WTC11 (cell line): ENCODE measurements around the gene HPSE. TPM values are rescaled to one million over a fixed set of nuclear protein-coding genes. Genes with fewer than 3 reads are reported as not detected.
A peak's percentile ranks its signal among the peaks of the same experiment; 100 is the strongest.

Source experiments
- ATAC-seq: fragments of 200-7000 bp; cut with Tn5 transposase; 2 replicates; pipeline ENCODE4 v1.10.0; 2021; ENCODE audit warnings: mild to moderate bottlenecking, moderate library complexity
- CTCF ChIA-PET: fragments of 300-600 bp; sonication (Branson Sonifier 250); formaldehyde crosslinking; loops from one replicate; lab custom pipeline; 2021; ENCODE audit warnings: antibody characterized with exemption; lab: Charles Lee
- POLR2A ChIA-PET: fragments of 350-600 bp; sonication (Branson Sonifier 250); formaldehyde crosslinking; loops from one replicate; lab custom pipeline; 2021; ENCODE audit warnings: antibody characterized with exemption; lab: Charles Lee
- DNase-seq: peaks from one replicate; pipeline ENCODE4 v3.0.0; 2021; ENCODE audit warnings: low spot score
- H3K27ac Mint-ChIP-seq: 2 replicates; pipeline ENCODE4 v1.8.0; 2021; ENCODE audit warnings: mixed read lengths
- H3K27me3 Mint-ChIP-seq: 2 replicates; pipeline ENCODE4 v1.8.0; 2021; ENCODE audit warnings: low read depth, mild to moderate bottlenecking, moderate library complexity, mixed read lengths
- H3K36me3 Mint-ChIP-seq: 2 replicates; pipeline ENCODE4 v1.8.0; 2021; ENCODE audit warnings: mixed read lengths
- H3K4me1 Mint-ChIP-seq: 2 replicates; pipeline ENCODE4 v1.8.0; 2022; ENCODE audit warnings: mixed read lengths
- H3K4me3 Mint-ChIP-seq: 2 replicates; pipeline ENCODE4 v1.8.0; 2021; ENCODE audit warnings: mild to moderate bottlenecking, moderate library complexity, mixed read lengths
- H3K9me3 Mint-ChIP-seq: 2 replicates; pipeline ENCODE4 v1.8.0; 2021; ENCODE audit warnings: mixed read lengths
- ATF2 ChIP-seq: sonication (generic); formaldehyde crosslinking; IDR thresholded peaks from 2 replicates; pipeline ENCODE4 v1.8.1; 2022; ENCODE audit warnings: low read depth, missing genetic modification reagents, borderline replicate concordance
- ATF3 ChIP-seq: sonication (generic); formaldehyde crosslinking; conservative IDR thresholded peaks from 2 replicates; pipeline ENCODE4 v1.8.1; 2022; ENCODE audit warnings: mild to moderate bottlenecking, missing genetic modification reagents
- ATF6 ChIP-seq: sonication (generic); formaldehyde crosslinking; IDR thresholded peaks from 2 replicates; pipeline ENCODE4 v1.8.1; 2023; ENCODE audit warnings: mild to moderate bottlenecking, missing genetic modification reagents
- CREB1 ChIP-seq: sonication (generic); formaldehyde crosslinking; IDR thresholded peaks from 2 replicates; pipeline ENCODE4 v1.8.0; 2023; ENCODE audit warnings: mild to moderate bottlenecking, missing genetic modification reagents
- ELF4 ChIP-seq: sonication (generic); formaldehyde crosslinking; IDR thresholded peaks from 2 replicates; pipeline ENCODE4 v1.8.1; 2022; ENCODE audit warnings: low read depth, mild to moderate bottlenecking, moderate library complexity, missing genetic modification reagents
- ERG ChIP-seq: fragments of 250-450 bp; sonication (Bioruptor Pico); IDR thresholded peaks from 2 replicates; pipeline ENCODE4 v1.8.0; 2021; ENCODE audit warnings: mild to moderate bottlenecking
- JAZF1 ChIP-seq: fragments of 250-450 bp; sonication (Bioruptor Pico); IDR thresholded peaks from 2 replicates; pipeline ENCODE4 v1.9.0; 2021; ENCODE audit warnings: moderate library complexity, mild to moderate bottlenecking, inconsistent platforms
- MAX ChIP-seq: sonication (generic); formaldehyde crosslinking; IDR thresholded peaks from 2 replicates; pipeline ENCODE4 v1.8.0; 2022; ENCODE audit warnings: mild to moderate bottlenecking, missing genetic modification reagents
- NFYB ChIP-seq: sonication (generic); formaldehyde crosslinking; conservative IDR thresholded peaks from 2 replicates; pipeline ENCODE4 v1.8.0; 2022; ENCODE audit warnings: low read depth, missing genetic modification reagents
- NR3C1 ChIP-seq: sonication (generic); formaldehyde crosslinking; conservative IDR thresholded peaks from 2 replicates; pipeline ENCODE4 v1.8.1; 2023; ENCODE audit warnings: low read depth, mild to moderate bottlenecking, missing genetic modification reagents
- PRDM15 ChIP-seq: sonication (generic); formaldehyde crosslinking; IDR thresholded peaks from 2 replicates; pipeline ENCODE4 v1.8.0; 2022; ENCODE audit warnings: missing genetic modification reagents
- PRRX2 ChIP-seq: fragments of 250-450 bp; sonication (Bioruptor Pico); IDR thresholded peaks from 2 replicates; pipeline ENCODE4 v1.8.0; 2021; ENCODE audit warnings: mild to moderate bottlenecking
- TCF7 ChIP-seq: sonication (generic); formaldehyde crosslinking; IDR thresholded peaks from 2 replicates; pipeline ENCODE4 v1.8.0; 2022; ENCODE audit warnings: mild to moderate bottlenecking, low read depth, missing genetic modification reagents, moderate library complexity
- ZBTB43 ChIP-seq: sonication (generic); formaldehyde crosslinking; IDR thresholded peaks from 2 replicates; pipeline ENCODE4 v1.8.1; 2023; ENCODE audit warnings: mild to moderate bottlenecking, missing genetic modification reagents
- ZNF232 ChIP-seq: sonication (generic); formaldehyde crosslinking; IDR thresholded peaks from 2 replicates; pipeline ENCODE4 v1.8.0; 2022; ENCODE audit warnings: mild to moderate bottlenecking, missing genetic modification reagents
- ZNF263 ChIP-seq: sonication (generic); formaldehyde crosslinking; IDR thresholded peaks from 2 replicates; pipeline ENCODE4 v1.8.1; 2022; ENCODE audit warnings: low read depth, mild to moderate bottlenecking, moderate library complexity, missing genetic modification reagents
- ZNF416 ChIP-seq: fragments of 250-450 bp; sonication (Bioruptor Pico); IDR thresholded peaks from 2 replicates; pipeline ENCODE4 v1.9.0; 2021; ENCODE audit warnings: mild to moderate bottlenecking, inconsistent platforms
- ZNF423 ChIP-seq: fragments of 250-450 bp; sonication (Bioruptor Pico); IDR thresholded peaks from 2 replicates; pipeline ENCODE4 v2.1.2; 2022; ENCODE audit warnings: mild to moderate bottlenecking, moderate library complexity
- ZNF425 ChIP-seq: fragments of 250-450 bp; sonication (Bioruptor Pico); conservative IDR thresholded peaks from 2 replicates; pipeline ENCODE4 v1.9.0; 2021; ENCODE audit warnings: mild to moderate bottlenecking
- ZNF671 ChIP-seq: fragments of 250-450 bp; sonication (Bioruptor Pico); IDR thresholded peaks from 2 replicates; pipeline ENCODE4 v1.8.0; 2021; ENCODE audit warnings: mild to moderate bottlenecking
- total RNA-seq: library from RNA; stranded (reverse); gene quantifications from 3 replicates; pipeline ENCODE4 v1.2.3, GENCODE V29; 2021

HPSE gene
- total RNA-seq, 1 experiment from 2014 or later = 3.0 TPM

- no peak for TF ChIP-seq JAZF1
- no peak for TF ChIP-seq ZNF423 (CRISPR knock-in tag)
- TF ChIP-seq ZBTB43 (CRISPR knock-in tag) = no peak
- no peak for TF ChIP-seq ERG (CRISPR knock-in tag)
- TF ChIP-seq NFYB (CRISPR knock-in tag) = no peak
- no peak for TF ChIP-seq PRRX2 (CRISPR knock-in tag)
- TF ChIP-seq ATF6 = no peak
- TF ChIP-seq ZNF416 = no peak
These were observed 5.0 kb downstream of the HPSE start (continued) for GRCh38 chr4:83329521-83330110.

GRCh38 chr4:83328521-83329187 lies 6.0 kb downstream of the HPSE start:
- Mint-ChIP-seq H3K36me3 (no peaks in the 10 kb centered on the region), H3K9me3 (no peaks in the 10 kb centered on the region), H3K27ac (no peak overlapping the region), H3K4me3 (no peak overlapping the region), H3K4me1 (peaks cover 7% of the 10 kb centered on the region), H3K27me3 (peaks cover 31% of the 10 kb centered on the region)
- peak; percentile 44 for DNase-seq
- TF ChIP-seq NFYB (CRISPR knock-in tag) (no peak), MAX (CRISPR knock-in tag) (peak; percentile 26; the same call in 1 of the 2 replicates)
- POLR2A ChIA-PET = no interaction called here
- CTCF ChIA-PET = interaction anchor here (1.0 to 1.1 kb wide), 3 partner anchors 44 to 61 kb away, joined by 3 to 6 read pairs (median 5); partner anchors contain the start of gene COQ2
- peak; percentile 97 for ATAC-seq

- Mint-ChIP-seq H3K27me3 (peaks cover 9% of the 10 kb centered on the region), H3K27ac (no peak overlapping the region), H3K36me3 (no peaks in the 10 kb centered on the region), H3K9me3 (no peaks in the 10 kb centered on the region), H3K4me1 (peaks cover 7% of the 10 kb centered on the region), H3K4me3 (no peak overlapping the region)
- ATAC-seq = no peak
- no peak for DNase-seq
- ChIA-PET CTCF (no interaction called here), POLR2A (no interaction called here)
- TF ChIP-seq TCF7 (CRISPR knock-in tag) (no peak), ELF4 (CRISPR knock-in tag) (no peak), ZNF671 (CRISPR knock-in tag) (no peak), ZNF423 (CRISPR knock-in tag) (no peak), ZNF232 (no peak), PRDM15 (CRISPR knock-in tag) (no peak), ZNF425 (CRISPR knock-in tag) (no peak), NR3C1 (no peak), CREB1 (CRISPR knock-in tag) (no peak), ATF3 (CRISPR knock-in tag) (no peak), ZNF263 (CRISPR knock-in tag) (no peak), ATF2 (CRISPR knock-in tag) (no peak)
These were observed 8.1 kb downstream of the HPSE start for GRCh38 chr4:83326546-83326945.
